Endothelial cell of umbilical vein (primary cell): ENCODE data around the gene GIMAP1. TPM values are rescaled to one million over a fixed set of nuclear protein-coding genes. Genes with fewer than 3 reads are reported as not detected.

Experiments used
- BruUV-seq: library from RNA; stranded (reverse); fragments of 400-500 nt; replicated peaks from 2 replicates; lab custom pipeline; 2021; lab: Mats Ljungman, UMichigan
- CTCF ChIA-PET: fragments of 300-600, 350-600 bp; sonication (Branson Sonifier 250); formaldehyde crosslinking; loops from one replicate; lab custom pipeline; 2021; ENCODE audit warnings: antibody characterized with exemption, inconsistent platforms; lab: Charles Lee
- POLR2A ChIA-PET: fragments of 300-600, 350-600 bp; sonication (Branson Sonifier 250); formaldehyde crosslinking; loops from one replicate; lab custom pipeline; 2021; ENCODE audit warnings: antibody characterized with exemption, inconsistent platforms; lab: Charles Lee
- DNase-seq: peaks from one replicate; pipeline ENCODE4 v3.0.0-alpha.2; 2011; ENCODE audit warnings: low read depth, low spot score
- FAIRE-seq: peaks from 2 replicates; lab custom pipeline; 2011; peaks lifted over from hg19 to GRCh38; lab: Jason Lieb, UNC
- H2AFZ ChIP-seq: 2 replicates; pipeline ENCODE4 v1.6.0; 2012; ENCODE audit warnings: low read depth, low read length, control low read depth, inconsistent platforms
- H3K27ac ChIP-seq: 2 replicates; pipeline ENCODE4 v1.5.1; 2011; ENCODE audit warnings: low read depth, mild to moderate bottlenecking, control low read depth, low read length, moderate library complexity; ENCODE audit not compliant: insufficient read depth
- H3K27me3 ChIP-seq, 2 experiments: 2 replicates each; pipeline versions ENCODE4 v1.6.0 to v1.6.1; 2011; ENCODE audit warnings: low read length in 2 of 2, mixed read lengths in 1 of 2; ENCODE audit not compliant: control insufficient read depth in 2 of 2, insufficient read depth in 2 of 2
- H3K36me3 ChIP-seq, 2 experiments: 2 replicates in 1 of 2; 3 replicates in 1 of 2; pipeline ENCODE4 v1.5.1; 2011; ENCODE audit warnings: low read length in 2 of 2, mild to moderate bottlenecking in 1 of 2, moderate library complexity in 1 of 2; ENCODE audit not compliant: control insufficient read depth in 2 of 2, insufficient read depth in 2 of 2; ENCODE audit errors: extremely low read depth in 1 of 2
- H3K4me1 ChIP-seq: 3 replicates; pipeline ENCODE4 v1.5.1; 2011; ENCODE audit warnings: mild to moderate bottlenecking, low read length; ENCODE audit not compliant: control insufficient read depth, insufficient read depth; ENCODE audit errors: extremely low read depth
- H3K4me2 ChIP-seq: 2 replicates; pipeline ENCODE4 v1.6.1; 2011; ENCODE audit warnings: low read length, control low read depth, mixed read lengths; ENCODE audit not compliant: insufficient read depth
- H3K4me3 ChIP-seq, 3 experiments: fragments of 200-600 bp in 1 of 3; sonication (generic), shearing (Covaris generic) in 1 of 3; replicated peaks in 1 of 3; 2 replicates each; pipeline ENCODE4 v1.5.1; 2011 to 2016; ENCODE audit warnings: control low read depth in 3 of 3, low read length in 3 of 3, mild to moderate bottlenecking in 2 of 3, inconsistent platforms in 1 of 3, low read depth in 1 of 3, moderate library complexity in 1 of 3; ENCODE audit not compliant: insufficient read depth in 1 of 3
- H3K79me2 ChIP-seq: 2 replicates; pipeline ENCODE4 v1.6.0; 2012; ENCODE audit warnings: low read length, inconsistent platforms; ENCODE audit not compliant: control insufficient read depth, insufficient read depth
- H3K9ac ChIP-seq: replicated peaks from 2 replicates; pipeline ENCODE3; 2011; ENCODE audit warnings: low read length, control low read depth; ENCODE audit not compliant: insufficient read depth; ENCODE audit errors: extremely low read depth
- H3K9me1 ChIP-seq: replicated peaks from 3 replicates; pipeline ENCODE4 v1.6.0; 2011; ENCODE audit warnings: mild to moderate bottlenecking, low read length; ENCODE audit not compliant: control insufficient read depth, insufficient read depth; ENCODE audit errors: extremely low read depth
- H3K9me3 ChIP-seq: replicated peaks from 2 replicates; pipeline ENCODE4 v1.5.1; 2012; ENCODE audit warnings: low read length, inconsistent platforms; ENCODE audit not compliant: control insufficient read depth, insufficient read depth
- H4K20me1 ChIP-seq: replicated peaks from 2 replicates; pipeline ENCODE3; 2011; ENCODE audit warnings: mild to moderate bottlenecking, low read length; ENCODE audit not compliant: control insufficient read depth, insufficient read depth; ENCODE audit errors: extremely low read depth
- CTCF ChIP-seq, 2 donors: IDR thresholded peaks; 1 replicate in 1 of 2; 2 replicates in 1 of 2; pipeline ENCODE4 v1.5.1; 2011; ENCODE audit warnings: low read length in 2 of 2, mild to moderate bottlenecking in 2 of 2, moderate library complexity in 2 of 2, control low read depth in 1 of 2, inconsistent platforms in 1 of 2, low read depth in 1 of 2; ENCODE audit not compliant: insufficient read depth in 1 of 2; ENCODE audit errors: extremely low read depth in 1 of 2
- EZH2 ChIP-seq: IDR thresholded peaks from 2 replicates; pipeline ENCODE4 v1.6.1; 2012; ENCODE audit warnings: borderline replicate concordance, low read depth, mild to moderate bottlenecking, moderate library complexity, low read length, inconsistent platforms; ENCODE audit not compliant: severe bottlenecking
- FOS ChIP-seq: IDR thresholded peaks from 2 replicates; pipeline ENCODE4 v1.6.1; 2011; ENCODE audit warnings: mild to moderate bottlenecking, low read length, moderate library complexity, borderline replicate concordance; ENCODE audit not compliant: insufficient read depth
- GATA2 ChIP-seq: IDR thresholded peaks from 2 replicates; pipeline ENCODE4 v1.7.0; 2011; ENCODE audit warnings: low read depth, mild to moderate bottlenecking, moderate library complexity, mixed read lengths, low read length; ENCODE audit not compliant: insufficient read length, insufficient read depth
- JUN ChIP-seq: IDR thresholded peaks from 2 replicates; pipeline ENCODE4 v1.6.1; 2011; ENCODE audit warnings: borderline replicate concordance, low read depth; ENCODE audit not compliant: insufficient read length, insufficient read depth
- MAX ChIP-seq: IDR thresholded peaks from 2 replicates; pipeline ENCODE4 v1.6.1; 2011; ENCODE audit not compliant: insufficient read depth, insufficient read length
- MYC ChIP-seq: IDR thresholded peaks from one replicate; pipeline ENCODE4 v1.6.1; 2011; ENCODE audit warnings: mild to moderate bottlenecking, low read depth, low read length
- POLR2A ChIP-seq: IDR thresholded peaks from 2 replicates; pipeline ENCODE4 v1.6.1; 2012; ENCODE audit warnings: low read depth, mild to moderate bottlenecking, control low read depth, low read length
- POLR2AphosphoS5 ChIP-seq: IDR thresholded peaks from 2 replicates; pipeline ENCODE4 v1.6.1; 2012; ENCODE audit warnings: low read depth, mild to moderate bottlenecking, control low read depth, low read length, moderate library complexity; ENCODE audit not compliant: insufficient read depth
- dilution Hi-C: fragments of 300-500 bp; cut with MboI; formaldehyde crosslinking; loops from one replicate; pipeline ENCODE4 v1.15.0; 2019; ENCODE audit warnings: low sequenced_read_pairs; ENCODE audit not compliant: extremely low pct_ligation_motif_present
- intact Hi-C: fragments of 100-400 bp; cut with micrococcal nuclease; formaldehyde crosslinking; loops from one replicate; pipeline ENCODE4 v1.10.0; 2022
- polyA plus RNA-seq, 4 experiments: library from polyadenylated mRNA; depleted of rRNA in 3 of 4; stranded (reverse) in 3 of 4; unstranded in 1 of 4; fragments of >200 nt; gene quantifications; 2 replicates each; pipeline versions ENCODE4 v1.2.1 to v1.2.3, GENCODE V29; 2011 to 2012; ENCODE audit warnings: missing spikeins in 1 of 4
- total RNA-seq: library from RNA; stranded (reverse); gene quantifications from 2 replicates; pipeline ENCODE4 v1.2.3, GENCODE V29; 2021

Gene GIMAP1
- total and polyA plus RNA-seq, 2 donors (not counting 3 experiments of a cell fraction or from before 2014, with no cell fraction given) = 10.0 to 11.9 TPM

GRCh38 chr7:150703209-150703608, 13.2 kb upstream of the GIMAP1 start:
- Histone ChIP-seq H3K4me1 (no peaks in the 10 kb centered on the region), H3K36me3 (no peaks in the 10 kb centered on the region), H3K27ac (no peak overlapping the region), H2AFZ (no peak overlapping the region), H3K9ac (no peak overlapping the region), H3K9me3 (no peaks in the 10 kb centered on the region), H3K27me3 (no peaks in the 10 kb centered on the region), H3K4me3 (no peak overlapping the region), H3K9me1 (no peaks in the 10 kb centered on the region), H4K20me1 (no peaks in the 10 kb centered on the region), H3K4me2 (no peak overlapping the region), H3K79me2 (no peaks in the 10 kb centered on the region)
- intact Hi-C loops (no loop called here), dilution Hi-C loops (no loop called here)
- FAIRE-seq (no peak), DNase-seq (no peak)
- TF ChIP-seq MYC = no peak
- TF ChIP-seq GATA2 = no peak
- no peak for TF ChIP-seq CTCF (IDR thresholded peaks at IDR 0.05; ENCODE audit: extremely low read depth in 1 of 2, insufficient read depth in 1 of 2, low read depth in 1 of 2, low read length in 2 of 2)
- no peak for TF ChIP-seq POLR2A
- TF ChIP-seq EZH2 = no peak
- no peak for TF ChIP-seq JUN
- TF ChIP-seq POLR2AphosphoS5 = no peak
- TF ChIP-seq FOS = no peak
- TF ChIP-seq MAX = no peak
- ChIA-PET POLR2A (no interaction called here), CTCF (interaction anchor here (1.0 kb wide), 1 partner anchor 254 kb away, joined by 3 read pairs; no protein-coding TSS in a partner anchor)
- BruUV-seq = no TSS peak
